RWPE2 (cell line): ENCODE measurements around the gene KYAT1.
A peak's percentile ranks its signal among the peaks of the same experiment; 100 is the strongest.

Source experiments
- ATAC-seq: fragments of 200-7000 bp; cut with Tn5 transposase; 3 replicates; pipeline ENCODE4 v1.9.1; 2021; ENCODE audit warnings: low read depth
- DNase-seq: peaks from one replicate; pipeline ENCODE4 v3.0.0-alpha.2; 2020; ENCODE audit warnings: low spot score
- H3K27ac ChIP-seq: fragments of 450-650 bp; 2 replicates; pipeline ENCODE4 v1.5.1; 2017; ENCODE audit warnings: mild to moderate bottlenecking; ENCODE audit not compliant: poor library complexity, severe bottlenecking
- H3K27me3 ChIP-seq: fragments of 250-450 bp; sonication (Bioruptor Pico); 2 replicates; pipeline ENCODE4 v1.5.1; 2021; ENCODE audit warnings: mild to moderate bottlenecking, moderate library complexity; ENCODE audit not compliant: insufficient read depth, poor library complexity, severe bottlenecking
- H3K36me3 ChIP-seq: fragments of 250-450 bp; sonication (Bioruptor Pico); 2 replicates; pipeline ENCODE4 v1.5.1; 2020; ENCODE audit warnings: low read depth, mild to moderate bottlenecking, moderate library complexity
- H3K4me1 ChIP-seq: fragments of 250-450 bp; sonication (Bioruptor Pico); 2 replicates; pipeline ENCODE4 v1.5.1; 2021; ENCODE audit warnings: mild to moderate bottlenecking, moderate library complexity; ENCODE audit not compliant: insufficient read depth, poor library complexity, severe bottlenecking
- H3K4me3 ChIP-seq: fragments of 250-450 bp; sonication (Bioruptor Pico); 2 replicates; pipeline ENCODE4 v1.5.1; 2021; ENCODE audit warnings: mild to moderate bottlenecking, moderate library complexity; ENCODE audit not compliant: severe bottlenecking
- H3K9me3 ChIP-seq: fragments of 250-450 bp; sonication (Bioruptor Pico); 2 replicates; pipeline ENCODE4 v1.5.1; 2021; ENCODE audit warnings: mild to moderate bottlenecking, moderate library complexity; ENCODE audit not compliant: severe bottlenecking
- CTCF ChIP-seq: fragments of 450-650 bp; IDR thresholded peaks from one replicate; pipeline ENCODE4 v1.5.1; 2017; ENCODE audit warnings: mild to moderate bottlenecking, moderate library complexity; ENCODE audit not compliant: poor library complexity, severe bottlenecking

Gene KYAT1

GRCh38 chr9:128818839-128819715 is 62.7 kb downstream of the KYAT1 start:
- Histone ChIP-seq H3K36me3 (peaks cover 15% of the 10 kb centered on the region), H3K27me3 (no peaks in the 10 kb centered on the region), H3K9me3 (no peaks in the 10 kb centered on the region), H3K27ac (peak overlapping the region; percentile 36), H3K4me3 (peak overlapping the region; percentile 49), H3K4me1 (no peaks in the 10 kb centered on the region)
- TF ChIP-seq CTCF = no peak
- ATAC-seq = peak; percentile 26
- DNase-seq = no peak

DNA sequence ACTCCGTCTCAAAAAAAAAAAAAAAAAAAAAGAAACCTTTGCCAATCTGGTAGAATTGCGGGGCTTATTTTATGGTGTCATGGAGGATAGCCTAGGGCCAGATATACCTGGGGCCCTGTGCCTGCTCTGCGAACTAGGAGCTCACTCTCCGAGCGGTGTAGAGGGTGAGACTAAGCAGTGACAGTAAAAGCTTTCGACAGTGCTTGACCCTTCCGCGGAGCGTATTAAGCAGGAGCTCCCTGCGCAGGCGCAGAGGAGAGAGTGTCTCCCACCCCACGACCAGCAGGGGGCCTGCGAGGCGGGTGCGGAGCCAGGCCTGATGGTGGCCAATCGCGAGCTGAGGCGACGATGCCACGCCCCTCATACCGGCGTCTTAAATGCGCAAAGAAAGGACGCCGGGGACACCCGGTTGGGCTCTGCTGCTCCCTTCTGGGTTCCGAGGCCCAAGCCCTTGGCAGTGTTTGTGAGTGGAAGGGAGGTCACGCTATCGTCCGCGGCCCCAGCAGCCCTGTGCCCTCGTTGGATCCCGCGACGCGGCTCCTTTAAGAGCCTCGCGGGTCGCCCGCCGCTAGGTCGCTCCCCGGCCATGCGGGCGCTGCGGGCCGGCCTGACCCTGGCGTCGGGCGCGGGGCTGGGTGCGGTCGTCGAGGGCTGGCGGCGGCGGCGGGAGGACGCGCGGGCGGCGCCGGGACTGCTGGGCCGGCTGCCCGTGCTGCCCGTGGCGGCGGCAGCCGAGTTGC is 63.5 kb downstream of the KYAT1 start, which contains the start of gene ENDOG:
TSS of gene ENDOG (plus strand) at position 402 of the 740 bp plus-strand sequence. CDS start at position 587, 185 bp downstream.
- ATAC-seq (peak; percentile 83), DNase-seq (peak; percentile 93)
- H3K4me3 ChIP-seq = peak within 1 kb of the TSS; percentile 49
- TF ChIP-seq CTCF = peak; percentile 96
- H3K36me3 ChIP-seq = peaks cover 12% of the 10 kb centered on the region
- no peaks in the 10 kb centered on the region for H3K9me3 ChIP-seq
- H3K27me3 ChIP-seq = no peaks in the 10 kb centered on the region
- no peaks in the 10 kb centered on the region for H3K4me1 ChIP-seq
- peak within 1 kb of the TSS; percentile 36 for H3K27ac ChIP-seq

- H3K4me3 ChIP-seq = no peak overlapping the region
- no peak for DNase-seq
- no peaks in the 10 kb centered on the region for H3K9me3 ChIP-seq
- no peaks in the 10 kb centered on the region for H3K27me3 ChIP-seq
- no peaks in the 10 kb centered on the region for H3K4me1 ChIP-seq
- ATAC-seq = no peak
- no peak for TF ChIP-seq CTCF
- no peak overlapping the region for H3K27ac ChIP-seq
- H3K36me3 ChIP-seq = peaks cover 8% of the 10 kb centered on the region
These were observed 70.9 kb downstream of the KYAT1 start for GRCh38 chr9:128810873-128811272.

DNA sequence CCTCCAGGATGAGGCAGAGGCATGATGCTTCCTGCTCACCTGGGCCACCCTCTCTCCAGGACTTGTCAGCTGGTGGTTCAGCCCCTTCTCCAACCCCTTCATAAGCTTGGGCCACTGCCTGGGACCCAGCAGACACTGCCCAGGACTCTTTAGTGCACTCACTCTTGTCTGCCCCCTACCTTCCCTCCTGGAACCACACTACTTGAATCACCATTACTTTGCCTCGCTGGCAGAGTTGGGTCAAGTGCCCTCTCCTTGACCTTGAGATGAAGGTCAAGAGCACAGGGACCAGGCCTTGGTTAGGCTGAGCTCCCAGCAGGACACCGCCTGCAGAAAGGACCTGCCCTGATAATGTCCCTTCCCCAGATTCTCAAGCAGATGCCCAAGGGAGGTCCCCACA is 71.9 kb downstream of the KYAT1 start:
- DNase-seq (no peak), ATAC-seq (no peak)
- Histone ChIP-seq H3K27me3 (no peaks in the 10 kb centered on the region), H3K4me3 (no peak overlapping the region), H3K9me3 (no peaks in the 10 kb centered on the region), H3K4me1 (no peaks in the 10 kb centered on the region), H3K36me3 (peaks cover 18% of the 10 kb centered on the region), H3K27ac (no peak overlapping the region)
- TF ChIP-seq CTCF = no peak
